ENCODE results near the gene HTR7. TPM values are rescaled to one million over a fixed set of nuclear protein-coding genes. Genes with fewer than 3 reads are reported as not detected.

HTR7 gene
- total and polyA plus RNA-seq, 4 donors = 0.12 to 0.65 (median 0.33) TPM

DNA sequence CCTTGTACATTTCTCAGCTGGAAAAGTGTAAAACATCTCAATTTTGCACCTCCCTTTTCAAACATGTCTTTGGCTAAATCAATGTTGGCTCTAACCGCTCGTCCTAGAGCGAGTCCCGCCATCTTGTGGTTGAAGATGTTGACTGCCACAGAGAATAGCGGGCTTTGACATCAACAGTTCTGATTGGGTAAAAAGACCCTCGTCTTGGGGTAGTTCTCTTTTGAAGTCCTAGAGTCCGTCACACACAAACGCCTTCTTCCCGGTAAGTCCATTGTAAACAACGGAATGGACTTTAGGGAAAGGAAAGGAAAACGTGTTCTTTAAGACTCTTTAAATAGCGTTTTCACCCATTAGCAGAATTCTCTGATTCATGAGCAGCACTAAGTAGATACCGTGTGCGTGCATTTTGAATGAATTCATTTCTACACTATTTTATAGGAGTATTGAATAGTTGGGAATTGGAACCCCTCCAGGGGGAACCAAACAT is 13.5 kb upstream of the HTR7 start:
- Histone ChIP-seq H3K27ac (ENCODE audit: low read depth in 1 of 2, low read length in 1 of 2) (peak overlapping the region in 1 of 2 donors; percentile 46), H3K27me3 (ENCODE audit: control insufficient read depth in 3 of 3, insufficient read depth in 3 of 3, low read length in 2 of 3) (no peaks in the 10 kb centered on the region), H3K9ac (ENCODE audit: insufficient read depth in 1 of 2, low read length in 2 of 2) (peak overlapping the region in 1 of 2 donors; percentile 23), H3K4me3 (peak overlapping the region; percentile 20), H3K9me3 (ENCODE audit: control insufficient read depth in 4 of 4, insufficient read depth in 3 of 4, low read length in 3 of 4) (peaks cover 0 to 3% (median 1%) of the 10 kb centered on the region in 4 donors), H3K4me1 (ENCODE audit: control insufficient read depth in 5 of 5, insufficient read depth in 5 of 5, low read length in 5 of 5) (peaks cover 0 to 17% (median 5%) of the 10 kb centered on the region in 5 donors), H3K36me3 (ENCODE audit: control insufficient read depth in 4 of 4, insufficient read depth in 4 of 4, low read length in 4 of 4) (peaks cover 0 to 6% (median 3%) of the 10 kb centered on the region in 4 donors)
- DNase-seq = peak; percentile 75 to 90 (median 89)
- TF ChIP-seq, protein P1, sequence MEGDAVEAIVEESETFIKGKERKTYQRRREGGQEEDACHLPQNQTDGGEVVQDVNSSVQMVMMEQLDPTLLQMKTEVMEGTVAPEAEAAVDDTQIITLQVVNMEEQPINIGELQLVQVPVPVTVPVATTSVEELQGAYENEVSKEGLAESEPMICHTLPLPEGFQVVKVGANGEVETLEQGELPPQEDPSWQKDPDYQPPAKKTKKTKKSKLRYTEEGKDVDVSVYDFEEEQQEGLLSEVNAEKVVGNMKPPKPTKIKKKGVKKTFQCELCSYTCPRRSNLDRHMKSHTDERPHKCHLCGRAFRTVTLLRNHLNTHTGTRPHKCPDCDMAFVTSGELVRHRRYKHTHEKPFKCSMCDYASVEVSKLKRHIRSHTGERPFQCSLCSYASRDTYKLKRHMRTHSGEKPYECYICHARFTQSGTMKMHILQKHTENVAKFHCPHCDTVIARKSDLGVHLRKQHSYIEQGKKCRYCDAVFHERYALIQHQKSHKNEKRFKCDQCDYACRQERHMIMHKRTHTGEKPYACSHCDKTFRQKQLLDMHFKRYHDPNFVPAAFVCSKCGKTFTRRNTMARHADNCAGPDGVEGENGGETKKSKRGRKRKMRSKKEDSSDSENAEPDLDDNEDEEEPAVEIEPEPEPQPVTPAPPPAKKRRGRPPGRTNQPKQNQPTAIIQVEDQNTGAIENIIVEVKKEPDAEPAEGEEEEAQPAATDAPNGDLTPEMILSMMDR (IDR thresholded peaks at IDR 0.05; ENCODE audit: control extremely low read depth, extremely low read depth) = no peak
- ATAC-seq (ENCODE audit: insufficient read depth, low FRiP score) = peak; percentile 75
- 1 to 3% methylated on average over 14 of the region's 14 CpGs for WGBS, 2 donors

DNA sequence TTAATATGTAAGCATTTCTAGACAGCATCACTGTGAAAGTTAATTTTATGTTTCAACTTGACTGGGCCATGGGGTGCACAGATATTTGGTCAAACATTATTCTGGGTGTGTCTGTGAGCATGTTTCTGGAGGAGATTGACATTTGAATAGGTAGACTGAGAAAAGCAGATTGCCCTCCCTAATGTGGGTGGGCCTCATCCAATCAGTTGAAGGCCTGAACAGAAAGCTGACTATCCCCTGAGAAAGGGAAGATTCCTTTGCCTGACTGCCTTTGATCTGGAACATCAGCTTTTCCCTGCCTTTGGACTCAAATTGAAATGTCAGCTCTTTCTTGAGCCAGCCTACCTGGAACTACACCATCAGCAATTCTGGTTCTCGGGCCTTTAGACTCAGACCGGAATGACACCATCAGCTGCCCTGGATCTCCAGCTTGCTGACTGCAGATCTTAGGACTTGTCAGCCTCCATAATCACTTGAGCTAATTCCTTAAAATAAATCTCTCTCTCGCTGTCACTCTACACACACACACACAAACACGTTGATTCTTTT is 8.3 kb upstream of the HTR7 start:
- TF ChIP-seq, protein P1 (IDR thresholded peaks at IDR 0.05; ENCODE audit: control extremely low read depth, extremely low read depth) = no peak
- no peak overlapping the region for H3K9ac ChIP-seq (ENCODE audit: insufficient read depth in 1 of 2, low read length in 2 of 2)
- 90 to 96% methylated on average over 4 of the region's 4 CpGs for WGBS, 2 donors
- peaks cover 0 to 5% (median 0%) of the 10 kb centered on the region in 3 donors for H3K27me3 ChIP-seq (ENCODE audit: control insufficient read depth in 3 of 3, insufficient read depth in 3 of 3, low read length in 2 of 3)
- no peak for DNase-seq
- H3K36me3 ChIP-seq (ENCODE audit: control insufficient read depth in 4 of 4, insufficient read depth in 4 of 4, low read length in 4 of 4) = no peaks in the 10 kb centered on the region
- peaks cover 0 to 3% (median 1%) of the 10 kb centered on the region in 4 donors for H3K9me3 ChIP-seq (ENCODE audit: control insufficient read depth in 4 of 4, insufficient read depth in 3 of 4, low read length in 3 of 4)
- no peak overlapping the region for H3K27ac ChIP-seq (ENCODE audit: low read depth in 1 of 2, low read length in 1 of 2)
- H3K4me3 ChIP-seq = no peak overlapping the region
- no peaks in the 10 kb centered on the region for H3K4me1 ChIP-seq (ENCODE audit: control insufficient read depth in 5 of 5, insufficient read depth in 5 of 5, low read length in 5 of 5)
- no peak for ATAC-seq (ENCODE audit: insufficient read depth, low FRiP score)

DNA sequence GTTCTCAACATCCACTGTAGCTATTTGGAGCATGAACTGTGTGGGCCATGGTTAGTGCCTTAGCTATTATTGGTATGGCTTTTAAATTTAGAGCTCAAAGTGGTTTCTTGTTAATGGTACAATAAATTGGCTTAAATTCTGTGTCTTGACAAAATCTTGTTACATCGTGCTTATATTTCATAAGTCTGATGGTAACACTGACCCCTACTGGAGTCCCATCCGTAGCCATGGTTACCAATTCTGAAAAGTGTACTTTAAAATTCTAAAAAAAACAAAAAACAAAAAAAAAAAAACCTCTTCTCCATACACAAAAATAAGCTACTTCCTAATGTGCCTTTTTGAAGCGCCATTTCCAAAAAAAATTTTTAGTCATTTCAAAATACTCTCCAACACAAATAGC is 7.6 kb upstream of the HTR7 start:
- Histone ChIP-seq H3K27me3 (ENCODE audit: control insufficient read depth in 3 of 3, insufficient read depth in 3 of 3, low read length in 2 of 3) (peaks cover 0 to 5% (median 4%) of the 10 kb centered on the region in 3 donors), H3K27ac (ENCODE audit: low read depth in 1 of 2, low read length in 1 of 2) (no peak overlapping the region), H3K4me1 (ENCODE audit: control insufficient read depth in 5 of 5, insufficient read depth in 5 of 5, low read length in 5 of 5) (no peaks in the 10 kb centered on the region), H3K4me3 (no peak overlapping the region), H3K36me3 (ENCODE audit: control insufficient read depth in 4 of 4, insufficient read depth in 4 of 4, low read length in 4 of 4) (no peaks in the 10 kb centered on the region), H3K9ac (ENCODE audit: insufficient read depth in 1 of 2, low read length in 2 of 2) (no peak overlapping the region), H3K9me3 (ENCODE audit: control insufficient read depth in 4 of 4, insufficient read depth in 3 of 4, low read length in 3 of 4) (peaks cover 0 to 3% (median 1%) of the 10 kb centered on the region in 4 donors)
- TF ChIP-seq, protein P1 (IDR thresholded peaks at IDR 0.05; ENCODE audit: control extremely low read depth, extremely low read depth) = no peak
- ATAC-seq (ENCODE audit: insufficient read depth, low FRiP score) = no peak
- 27 to 36% methylated on average over 3 of the region's 3 CpGs for WGBS, 2 donors
- peak in 2 of 3 donors; percentile 57 to 63 for DNase-seq
